Panc1 (cell line): ENCODE results near the gene MAML3. TPM values are rescaled to one million over a fixed set of nuclear protein-coding genes. Genes with fewer than 3 reads are reported as not detected.

Source experiments
- ATAC-seq: fragments of 200-7000 bp; cut with Tn5 transposase; 2 replicates; pipeline ENCODE4 v1.9.1; 2020; ENCODE audit warnings: mild to moderate bottlenecking, moderate library complexity
- BruUV-seq: library from RNA; stranded (reverse); fragments of 400-500 nt; replicated peaks from 2 replicates; lab custom pipeline; 2021; lab: Mats Ljungman, UMichigan
- CTCF ChIA-PET: fragments of 300-600 bp; sonication (Branson Sonifier 250); formaldehyde crosslinking; loops from one replicate; lab custom pipeline; 2022; ENCODE audit warnings: antibody characterized with exemption; lab: Charles Lee
- POLR2A ChIA-PET: fragments of 300-600 bp; sonication (Branson Sonifier 250); formaldehyde crosslinking; loops from one replicate; lab custom pipeline; 2022; ENCODE audit warnings: antibody characterized with exemption; lab: Charles Lee
- DNase-seq: peaks from one replicate; pipeline ENCODE4 v3.0.0-alpha.2; 2010; ENCODE audit warnings: low read depth, low spot score
- H3K27ac ChIP-seq: 2 replicates; pipeline ENCODE4 v1.5.1; 2011; ENCODE audit warnings: mild to moderate bottlenecking, low read length, inconsistent platforms
- H3K27me3 ChIP-seq: fragments of 200-500 bp; sonication (Bioruptor generic); 2 replicates; pipeline ENCODE4 v1.6.0; 2014; ENCODE audit warnings: low read length, inconsistent platforms; ENCODE audit not compliant: control insufficient read depth, insufficient read depth
- H3K36me3 ChIP-seq: fragments of 200-500 bp; sonication (Bioruptor generic); 2 replicates; pipeline ENCODE4 v1.5.1; 2014; ENCODE audit warnings: inconsistent platforms, mild to moderate bottlenecking, low read length, moderate library complexity; ENCODE audit not compliant: control insufficient read depth, insufficient read depth
- H3K4me1 ChIP-seq: 2 replicates; pipeline ENCODE4 v1.5.1; 2011; ENCODE audit warnings: inconsistent platforms, mild to moderate bottlenecking, low read length, moderate library complexity; ENCODE audit not compliant: control insufficient read depth, insufficient read depth
- H3K4me3 ChIP-seq, 2 experiments: 2 replicates each; pipeline ENCODE4 v1.5.1; 2011 to 2012; ENCODE audit warnings: low read depth in 2 of 2, low read length in 2 of 2, mild to moderate bottlenecking in 2 of 2, inconsistent platforms in 1 of 2, moderate library complexity in 1 of 2
- H3K9me3 ChIP-seq: fragments of 200-500 bp; sonication (Bioruptor generic); 2 replicates; pipeline ENCODE4 v1.5.1; 2014; ENCODE audit warnings: low read depth, mild to moderate bottlenecking, inconsistent platforms, low read length, moderate library complexity; ENCODE audit not compliant: control insufficient read depth, insufficient read depth
- POLR2AphosphoS5 ChIP-seq: IDR thresholded peaks from 2 replicates; pipeline ENCODE4 v1.6.1; 2012; ENCODE audit warnings: mild to moderate bottlenecking, low read depth, low read length, moderate library complexity
- SIN3A ChIP-seq: IDR thresholded peaks from 2 replicates; pipeline ENCODE4 v1.6.1; 2012; ENCODE audit warnings: low read depth, mild to moderate bottlenecking, low read length, moderate library complexity, borderline replicate concordance; ENCODE audit not compliant: insufficient read depth
- TCF7L2 ChIP-seq: IDR thresholded peaks from 2 replicates; pipeline ENCODE4 v1.6.1; 2011; ENCODE audit warnings: mild to moderate bottlenecking, low read depth, low read length, inconsistent platforms
- in situ Hi-C: cut with HindIII; loops from 2 replicates; pipeline ENCODE4 v1.10.0; 2016; ENCODE audit warnings: low sequenced_read_pairs, low pct_unique_long_range_greater_than_20kb
- intact Hi-C: fragments of 100-400 bp; cut with micrococcal nuclease; formaldehyde crosslinking; loops from one replicate; pipeline ENCODE4 v1.10.0; 2022; ENCODE audit not compliant: unreplicated experiment
- total RNA-seq: library from RNA; stranded (reverse); gene quantifications from one replicate; pipeline ENCODE4 v1.2.1, GENCODE V29; 2021; ENCODE audit not compliant: unreplicated experiment
- TF ChIP-seq, protein P1 (sequence below): fragments of 450-650 bp; IDR thresholded peaks from 2 replicates; pipeline ENCODE4 v1.5.1; 2017; ENCODE audit warnings: mild to moderate bottlenecking
- TF ChIP-seq, protein P2 (sequence below), 2 experiments: IDR thresholded peaks; 2 replicates each; pipeline ENCODE4 v1.6.1; 2011 to 2012; ENCODE audit warnings: low read depth in 2 of 2, control low read depth in 1 of 2, low read length in 1 of 2, mild to moderate bottlenecking in 1 of 2, moderate library complexity in 1 of 2; ENCODE audit not compliant: insufficient read depth in 1 of 2

MAML3 gene
- total RNA-seq, 1 experiment from 2014 or later, result 7.7 TPM

DNA sequence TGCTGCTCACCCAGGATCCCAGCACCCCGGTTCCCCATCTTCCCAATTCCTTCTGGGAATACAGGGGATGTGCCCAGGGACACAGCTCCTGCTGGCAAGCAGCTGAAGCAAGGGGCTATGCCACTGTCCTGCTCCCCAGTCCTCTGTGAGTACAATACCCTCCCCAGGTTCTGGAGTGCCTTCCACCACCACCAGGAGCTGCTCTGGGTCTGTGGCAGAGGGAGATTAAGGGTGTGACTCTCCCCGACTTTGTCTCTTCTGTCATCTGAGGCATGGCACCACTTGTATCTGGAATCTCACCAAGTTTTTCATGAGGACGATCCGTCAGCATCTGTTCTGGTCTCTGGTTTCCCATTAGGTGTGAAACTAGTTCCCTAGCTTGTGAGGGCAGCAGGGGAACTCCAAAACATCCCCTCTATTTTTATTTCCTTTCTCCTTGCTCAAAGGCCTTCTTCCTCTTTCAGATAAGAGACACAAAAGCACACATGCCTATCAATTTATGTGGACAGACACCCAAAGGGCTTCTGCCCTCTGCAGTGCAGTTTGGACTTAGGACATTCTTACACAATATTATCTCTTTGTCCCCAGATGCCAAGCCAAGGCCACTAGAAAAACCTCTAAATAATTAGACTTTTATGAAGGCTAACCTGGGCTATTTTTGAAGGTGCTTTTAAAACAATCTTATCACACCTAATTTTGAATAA lies 461.5 kb downstream of the MAML3 start:
- intact Hi-C loops, result no loop called here
- ChIA-PET POLR2A (no interaction called here), CTCF (interaction anchor here (0.6 kb wide), 1 partner anchor 505 kb away, joined by 11 read pairs; no protein-coding TSS in a partner anchor)
- Histone ChIP-seq H3K4me3 (no peak overlapping the region), H3K27ac (no peak overlapping the region), H3K36me3 (no peaks in the 10 kb centered on the region), H3K9me3 (no peaks in the 10 kb centered on the region), H3K27me3 (no peaks in the 10 kb centered on the region), H3K4me1 (no peaks in the 10 kb centered on the region)
- ATAC-seq (no peak), DNase-seq (no peak)
- TF ChIP-seq, protein P1, sequence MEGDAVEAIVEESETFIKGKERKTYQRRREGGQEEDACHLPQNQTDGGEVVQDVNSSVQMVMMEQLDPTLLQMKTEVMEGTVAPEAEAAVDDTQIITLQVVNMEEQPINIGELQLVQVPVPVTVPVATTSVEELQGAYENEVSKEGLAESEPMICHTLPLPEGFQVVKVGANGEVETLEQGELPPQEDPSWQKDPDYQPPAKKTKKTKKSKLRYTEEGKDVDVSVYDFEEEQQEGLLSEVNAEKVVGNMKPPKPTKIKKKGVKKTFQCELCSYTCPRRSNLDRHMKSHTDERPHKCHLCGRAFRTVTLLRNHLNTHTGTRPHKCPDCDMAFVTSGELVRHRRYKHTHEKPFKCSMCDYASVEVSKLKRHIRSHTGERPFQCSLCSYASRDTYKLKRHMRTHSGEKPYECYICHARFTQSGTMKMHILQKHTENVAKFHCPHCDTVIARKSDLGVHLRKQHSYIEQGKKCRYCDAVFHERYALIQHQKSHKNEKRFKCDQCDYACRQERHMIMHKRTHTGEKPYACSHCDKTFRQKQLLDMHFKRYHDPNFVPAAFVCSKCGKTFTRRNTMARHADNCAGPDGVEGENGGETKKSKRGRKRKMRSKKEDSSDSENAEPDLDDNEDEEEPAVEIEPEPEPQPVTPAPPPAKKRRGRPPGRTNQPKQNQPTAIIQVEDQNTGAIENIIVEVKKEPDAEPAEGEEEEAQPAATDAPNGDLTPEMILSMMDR, result peak; percentile 32; the same call in 1 of the 2 replicates
- no peak for TF ChIP-seq POLR2AphosphoS5
- in situ Hi-C loops, result no loop called here
- no TSS peak for BruUV-seq

DNA sequence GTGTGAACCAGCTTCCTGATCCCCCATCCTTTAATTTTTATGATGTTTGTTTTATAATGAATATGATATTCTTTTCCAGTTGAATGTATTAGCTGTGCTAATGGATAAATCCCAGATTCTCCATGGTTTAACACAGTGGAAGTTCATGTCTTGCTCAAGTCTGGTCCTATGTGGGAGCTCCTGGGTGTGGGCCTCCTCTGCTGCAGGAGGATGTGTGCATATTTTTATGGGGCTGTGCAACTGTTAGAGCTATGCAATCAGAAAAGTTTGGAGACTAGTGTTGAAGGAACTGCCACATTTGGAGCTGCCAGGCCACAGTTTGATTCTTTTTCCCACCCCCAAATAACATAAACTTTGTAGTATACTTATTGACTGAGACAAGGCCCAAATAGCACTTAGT lies 463.6 kb downstream of the MAML3 start:
- H3K4me3 ChIP-seq, result no peak overlapping the region
- no peaks in the 10 kb centered on the region for H3K4me1 ChIP-seq
- H3K27ac ChIP-seq, result no peak overlapping the region
- ChIA-PET CTCF (no interaction called here), POLR2A (no interaction called here)
- ATAC-seq (no peak), DNase-seq (no peak)
- H3K27me3 ChIP-seq, result no peaks in the 10 kb centered on the region
- no TSS peak for BruUV-seq
- no peaks in the 10 kb centered on the region for H3K36me3 ChIP-seq
- TF ChIP-seq, protein P2, sequence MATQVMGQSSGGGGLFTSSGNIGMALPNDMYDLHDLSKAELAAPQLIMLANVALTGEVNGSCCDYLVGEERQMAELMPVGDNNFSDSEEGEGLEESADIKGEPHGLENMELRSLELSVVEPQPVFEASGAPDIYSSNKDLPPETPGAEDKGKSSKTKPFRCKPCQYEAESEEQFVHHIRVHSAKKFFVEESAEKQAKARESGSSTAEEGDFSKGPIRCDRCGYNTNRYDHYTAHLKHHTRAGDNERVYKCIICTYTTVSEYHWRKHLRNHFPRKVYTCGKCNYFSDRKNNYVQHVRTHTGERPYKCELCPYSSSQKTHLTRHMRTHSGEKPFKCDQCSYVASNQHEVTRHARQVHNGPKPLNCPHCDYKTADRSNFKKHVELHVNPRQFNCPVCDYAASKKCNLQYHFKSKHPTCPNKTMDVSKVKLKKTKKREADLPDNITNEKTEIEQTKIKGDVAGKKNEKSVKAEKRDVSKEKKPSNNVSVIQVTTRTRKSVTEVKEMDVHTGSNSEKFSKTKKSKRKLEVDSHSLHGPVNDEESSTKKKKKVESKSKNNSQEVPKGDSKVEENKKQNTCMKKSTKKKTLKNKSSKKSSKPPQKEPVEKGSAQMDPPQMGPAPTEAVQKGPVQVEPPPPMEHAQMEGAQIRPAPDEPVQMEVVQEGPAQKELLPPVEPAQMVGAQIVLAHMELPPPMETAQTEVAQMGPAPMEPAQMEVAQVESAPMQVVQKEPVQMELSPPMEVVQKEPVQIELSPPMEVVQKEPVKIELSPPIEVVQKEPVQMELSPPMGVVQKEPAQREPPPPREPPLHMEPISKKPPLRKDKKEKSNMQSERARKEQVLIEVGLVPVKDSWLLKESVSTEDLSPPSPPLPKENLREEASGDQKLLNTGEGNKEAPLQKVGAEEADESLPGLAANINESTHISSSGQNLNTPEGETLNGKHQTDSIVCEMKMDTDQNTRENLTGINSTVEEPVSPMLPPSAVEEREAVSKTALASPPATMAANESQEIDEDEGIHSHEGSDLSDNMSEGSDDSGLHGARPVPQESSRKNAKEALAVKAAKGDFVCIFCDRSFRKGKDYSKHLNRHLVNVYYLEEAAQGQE (IDR thresholded peaks at IDR 0.05; ENCODE audit: insufficient read depth in 1 of 2, low read depth in 2 of 2, low read length in 1 of 2), result no peak
- TF ChIP-seq TCF7L2, result no peak
- H3K9me3 ChIP-seq, result no peaks in the 10 kb centered on the region
- in situ Hi-C loops (no loop called here), intact Hi-C loops (no loop called here)

DNA sequence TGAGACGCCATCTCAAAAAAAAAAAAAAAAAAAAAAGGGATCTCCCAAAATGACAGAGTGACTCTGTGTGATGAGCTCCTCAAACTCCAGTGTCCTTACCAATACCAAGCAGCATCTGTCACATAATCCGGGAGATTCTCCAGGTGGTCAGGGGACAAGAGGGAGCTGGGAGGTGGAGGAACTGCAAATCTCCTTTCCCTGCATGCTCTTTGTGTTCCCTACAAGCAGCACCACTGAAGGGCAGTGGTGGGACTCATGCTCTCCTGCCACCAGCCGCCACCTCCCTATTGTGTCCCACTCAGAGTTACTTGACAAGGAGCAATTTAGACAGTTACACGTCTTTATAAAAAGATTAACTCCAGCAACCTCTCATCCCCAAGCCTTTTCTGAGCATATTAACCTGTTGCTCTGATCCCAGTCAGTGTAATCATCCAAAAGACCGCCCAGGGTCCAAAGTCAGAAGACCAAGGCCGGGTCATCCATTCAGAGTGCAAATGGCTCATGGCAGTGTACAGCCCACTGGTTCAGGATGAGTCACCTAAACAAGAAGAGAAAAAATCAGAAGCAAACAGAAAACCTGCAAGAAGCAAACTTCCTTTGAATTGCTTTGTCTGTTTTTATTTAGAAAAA lies 464.8 kb downstream of the MAML3 start:
- in situ Hi-C loops (no loop called here), intact Hi-C loops (no loop called here)
- DNase-seq (no peak), ATAC-seq (no peak)
- Histone ChIP-seq H3K4me1 (no peaks in the 10 kb centered on the region), H3K27ac (no peak overlapping the region), H3K9me3 (no peaks in the 10 kb centered on the region), H3K36me3 (no peaks in the 10 kb centered on the region), H3K27me3 (no peaks in the 10 kb centered on the region), H3K4me3 (no peak overlapping the region)
- POLR2A ChIA-PET, result no interaction called here
- TF ChIP-seq POLR2AphosphoS5 (no peak), TCF7L2 (no peak), SIN3A (no peak)
- TF ChIP-seq, protein P1, result no peak
- TF ChIP-seq, protein P2 (IDR thresholded peaks at IDR 0.05; ENCODE audit: insufficient read depth in 1 of 2, low read depth in 2 of 2, low read length in 1 of 2), result no peak
- BruUV-seq, result no TSS peak
- CTCF ChIA-PET, result no interaction called here
